Measurements from ENCODE around the gene CATSPER3.

DNA sequence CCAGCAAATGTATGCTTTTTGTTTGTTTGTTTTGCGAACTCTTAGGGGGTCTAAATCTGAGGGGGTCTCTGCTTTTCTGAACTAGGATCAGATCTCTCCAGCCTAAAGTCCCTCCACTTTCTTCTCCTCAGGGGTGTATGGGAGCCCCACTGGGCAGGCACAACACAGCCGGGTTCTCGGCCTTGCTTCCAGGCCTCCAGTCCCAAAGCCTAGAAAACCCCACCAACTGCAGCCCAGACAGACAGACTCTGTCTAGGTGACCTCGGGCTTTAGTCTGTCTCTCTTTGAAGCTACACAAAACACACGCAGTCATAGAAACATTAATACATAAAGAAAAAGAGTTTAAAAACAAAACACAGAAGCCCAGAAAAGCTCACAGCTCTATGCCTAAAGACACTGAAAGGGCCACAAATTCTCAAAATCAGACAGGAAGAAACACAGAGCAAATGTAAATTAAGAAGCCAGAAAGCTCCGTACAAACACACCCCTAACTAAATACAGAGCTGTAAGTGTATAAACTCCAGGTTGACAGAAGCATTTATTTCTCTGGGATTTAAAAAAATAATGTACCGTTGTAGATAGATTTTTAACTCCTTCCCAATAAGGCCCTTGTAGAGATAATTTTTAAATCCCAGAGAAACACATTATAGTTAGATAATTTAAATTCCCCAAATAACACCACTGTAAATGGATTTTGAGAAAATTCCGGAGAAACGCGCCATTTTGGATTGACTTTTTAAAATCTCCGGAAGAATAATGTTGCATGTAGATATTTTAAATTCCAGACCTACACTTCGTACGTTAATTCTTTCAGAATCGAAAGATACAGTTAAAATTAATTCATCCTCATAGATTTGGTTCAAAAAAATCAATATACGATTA is 64.3 kb downstream of the CATSPER3 start:
- TF ChIP-seq EZH2 (IDR thresholded peaks at IDR 0.05; ENCODE audit: insufficient read depth, poor library complexity, severe bottlenecking) (peak; percentile 93), EZH2phosphoT487 (IDR thresholded peaks at IDR 0.05; ENCODE audit: insufficient read depth, low read depth) (no peak; the same call in 1 of the 2 replicates)

Data from GM23248 (cell line).